Keratinocyte (primary cell): ENCODE measurements around the gene TDRKH.

Experiments used
- CTCF ChIP-seq, 3 experiments: IDR thresholded peaks in 1 of 3; conservative IDR thresholded peaks in 1 of 3; optimal IDR thresholded peaks in 1 of 3; 2 replicates in 2 of 3; 3 replicates in 1 of 3; pipeline versions ENCODE3 to v1.5.1; 2011; ENCODE audit warnings: low read length in 3 of 3, mild to moderate bottlenecking in 3 of 3, moderate library complexity in 2 of 3, control low read depth in 1 of 3, inconsistent platforms in 1 of 3; ENCODE audit not compliant: insufficient read depth in 2 of 3; ENCODE audit errors: extremely low read depth in 1 of 3
- EZH2 ChIP-seq: IDR thresholded peaks from one replicate; pipeline ENCODE4 v1.6.1; 2012; ENCODE audit warnings: inconsistent platforms, mild to moderate bottlenecking, low read length, moderate library complexity

GRCh38 chr1:151839457-151840403 is 49.4 kb upstream of the TDRKH start, which contains the start of gene C2CD4D:
- no peak for TF ChIP-seq CTCF (optimal IDR thresholded peaks at IDR 0.05 in 1 of 3, IDR thresholded peaks at IDR 0.05 in 1 of 3, conservative IDR thresholded peaks at IDR 0.05 in 1 of 3; ENCODE audit: extremely low read depth in 1 of 3, insufficient read depth in 2 of 3, low read length in 3 of 3)
- no peak for TF ChIP-seq EZH2
